Measurements from ENCODE around the gene ADAM33.

GRCh38 chr20:3724356-3724755 is 42.5 kb upstream of the ADAM33 start:
- TF ChIP-seq CTCF (IDR thresholded peaks at IDR 0.05; ENCODE audit: low read depth, low read length, missing input control): no peak
- TF ChIP-seq HNF4A (conservative IDR thresholded peaks at IDR 0.05): no peak
- no peak for TF ChIP-seq GABPA (IDR thresholded peaks at IDR 0.05 in 1 of 2, conservative IDR thresholded peaks at IDR 0.05 in 1 of 2)
- TF ChIP-seq RAD21 (IDR thresholded peaks at IDR 0.05): no peak
- no peak for TF ChIP-seq YY1 (IDR thresholded peaks at IDR 0.05)
- no peak for TF ChIP-seq TAF1 (conservative IDR thresholded peaks at IDR 0.05)
- no peak for TF ChIP-seq ZBTB33 (IDR thresholded peaks at IDR 0.05)
